Fibroblast of lung (primary cell): ENCODE measurements around the gene GTPBP3. TPM values are rescaled to one million over a fixed set of nuclear protein-coding genes. Genes with fewer than 3 reads are reported as not detected.

Experiments
- DNase-seq, 2 donors: peaks; one replicate each; pipeline versions ENCODE4 v3.0.0 to v3.0.0-alpha.2; 2010; ENCODE audit warnings: low read depth in 2 of 2
- H2AFZ ChIP-seq: 2 replicates; pipeline ENCODE4 v1.5.1; 2012; ENCODE audit warnings: low read length, control low read depth, inconsistent platforms
- H3K27ac ChIP-seq: 2 replicates; pipeline ENCODE4 v1.5.1; 2011; ENCODE audit warnings: low read length, control low read depth; ENCODE audit not compliant: insufficient read depth
- H3K27me3 ChIP-seq: 2 replicates; pipeline ENCODE4 v1.5.1; 2011; ENCODE audit warnings: mild to moderate bottlenecking, low read length; ENCODE audit not compliant: control insufficient read depth, insufficient read depth
- H3K36me3 ChIP-seq: 2 replicates; pipeline ENCODE4 v1.5.1; 2011; ENCODE audit warnings: low read length; ENCODE audit not compliant: control insufficient read depth, insufficient read depth
- H3K4me1 ChIP-seq: 2 replicates; pipeline ENCODE4 v1.5.1; 2011; ENCODE audit warnings: low read length; ENCODE audit not compliant: control insufficient read depth, insufficient read depth; ENCODE audit errors: extremely low read depth
- H3K4me2 ChIP-seq: 2 replicates; pipeline ENCODE4 v1.5.1; 2011; ENCODE audit warnings: low read length, control low read depth; ENCODE audit not compliant: insufficient read depth; ENCODE audit errors: extremely low read depth
- H3K4me3 ChIP-seq, 4 experiments: fragments of 200-600 bp in 1 of 4; sonication (generic) in 1 of 4; replicated peaks in 1 of 4; 2 replicates each; pipeline ENCODE4 v1.5.1; 2011 to 2016; ENCODE audit warnings: low read length in 4 of 4, low read depth in 3 of 4, mild to moderate bottlenecking in 3 of 4, control low read depth in 2 of 4, inconsistent platforms in 1 of 4, mixed read lengths in 1 of 4; ENCODE audit not compliant: insufficient read depth in 1 of 4; ENCODE audit errors: control extremely low read depth in 1 of 4
- H3K79me2 ChIP-seq: 2 replicates; pipeline ENCODE4 v1.5.1; 2012; ENCODE audit warnings: mild to moderate bottlenecking, low read length, inconsistent platforms; ENCODE audit not compliant: control insufficient read depth, insufficient read depth
- H3K9ac ChIP-seq: 2 replicates; pipeline ENCODE4 v1.5.1; 2011; ENCODE audit warnings: mild to moderate bottlenecking, low read length, control low read depth; ENCODE audit not compliant: insufficient read depth
- H3K9me3 ChIP-seq: 2 replicates; pipeline ENCODE4 v1.5.1; 2012; ENCODE audit warnings: low read depth, low read length; ENCODE audit not compliant: control insufficient read depth, insufficient read depth
- H4K20me1 ChIP-seq: 2 replicates; pipeline ENCODE4 v1.5.1; 2011; ENCODE audit warnings: low read length; ENCODE audit not compliant: control insufficient read depth, insufficient read depth; ENCODE audit errors: extremely low read depth
- CTCF ChIP-seq, 2 donors: IDR thresholded peaks in 1 of 2; conservative IDR thresholded peaks in 1 of 2; 1 replicate in 1 of 2; 2 replicates in 1 of 2; pipeline ENCODE4 v1.5.1; 2011 to 2012; ENCODE audit warnings: low read length in 2 of 2, control low read depth in 1 of 2, inconsistent platforms in 1 of 2, low read depth in 1 of 2, mild to moderate bottlenecking in 1 of 2
- EZH2 ChIP-seq: IDR thresholded peaks from 2 replicates; pipeline ENCODE4 v1.5.1; 2012; ENCODE audit warnings: low read length, control low read depth, mild to moderate bottlenecking; ENCODE audit errors: missing control alignments
- polyA plus RNA-seq, 2 donors: library from polyadenylated mRNA; depleted of rRNA in 1 of 2; stranded (reverse) in 1 of 2; unstranded in 1 of 2; fragments of >200 nt; gene quantifications; 2 replicates each; pipeline ENCODE4 v1.2.1, GENCODE V29; 2011 to 2012; ENCODE audit warnings: missing spikeins in 1 of 2
- total RNA-seq: library from RNA; depleted of rRNA; stranded (reverse); fragments of >200 nt; gene quantifications from 2 replicates; pipeline ENCODE4 v1.2.1, GENCODE V29; 2014

The GTPBP3 gene
- total and polyA plus RNA-seq, 2 donors (not counting 1 experiment from before 2014, with no cell fraction given) = 3.7 to 11.1 TPM

DNA sequence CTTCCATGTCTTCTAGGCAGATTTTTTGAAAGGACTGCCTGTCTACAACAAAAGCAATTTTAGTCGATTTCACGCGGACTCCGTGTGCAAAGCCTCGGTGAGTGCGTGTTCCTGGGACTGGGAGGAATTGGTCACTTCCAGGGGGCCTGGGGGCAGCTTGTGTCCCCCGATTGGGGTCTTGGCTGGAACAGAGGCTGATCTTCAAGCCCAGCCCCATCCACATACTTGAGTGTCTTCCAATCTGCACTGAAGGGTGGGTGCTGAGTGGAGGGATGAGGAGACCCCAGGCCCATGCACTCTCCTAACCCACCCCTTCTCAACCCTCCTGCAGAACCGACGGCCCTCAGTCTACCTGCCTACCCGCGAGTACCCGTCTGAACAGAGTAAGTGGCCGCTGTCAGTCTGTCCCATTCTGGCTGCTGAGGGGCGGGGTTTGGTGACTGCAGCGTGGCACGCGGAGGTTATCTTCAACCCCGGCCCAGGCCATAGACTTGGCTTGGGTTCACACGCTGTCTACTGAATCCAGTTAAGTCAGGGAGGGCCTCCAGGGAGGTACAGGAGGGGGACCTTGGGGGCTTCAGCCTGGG is 23.3 kb upstream of the GTPBP3 start:
- no peak overlapping the region for H3K27ac ChIP-seq
- H3K4me1 ChIP-seq = peaks cover 7% of the 10 kb centered on the region
- H2AFZ ChIP-seq = no peak overlapping the region
- DNase-seq = no peak
- H3K4me2 ChIP-seq = no peak overlapping the region
- no peak overlapping the region for H3K9ac ChIP-seq
- no peaks in the 10 kb centered on the region for H4K20me1 ChIP-seq
- no peaks in the 10 kb centered on the region for H3K9me3 ChIP-seq
- peaks cover 16% of the 10 kb centered on the region for H3K36me3 ChIP-seq
- no peak overlapping the region for H3K4me3 ChIP-seq
- H3K79me2 ChIP-seq = peaks cover 38% of the 10 kb centered on the region
- no peaks in the 10 kb centered on the region for H3K27me3 ChIP-seq
- TF ChIP-seq EZH2 (no peak), CTCF (conservative IDR thresholded peaks at IDR 0.05 in 1 of 2, IDR thresholded peaks at IDR 0.05 in 1 of 2; ENCODE audit: low read depth in 1 of 2, low read length in 2 of 2) (no peak)

- no peak for DNase-seq
- Histone ChIP-seq H3K36me3 (peaks cover 27% of the 10 kb centered on the region), H4K20me1 (no peaks in the 10 kb centered on the region), H3K4me1 (no peaks in the 10 kb centered on the region), H3K9me3 (no peaks in the 10 kb centered on the region), H3K27ac (no peak overlapping the region), H2AFZ (no peak overlapping the region), H3K27me3 (no peaks in the 10 kb centered on the region), H3K4me3 (no peak overlapping the region), H3K79me2 (no peaks in the 10 kb centered on the region), H3K9ac (no peak overlapping the region), H3K4me2 (no peak overlapping the region)
- no peak for TF ChIP-seq EZH2
- no peak for TF ChIP-seq CTCF (conservative IDR thresholded peaks at IDR 0.05 in 1 of 2, IDR thresholded peaks at IDR 0.05 in 1 of 2; ENCODE audit: low read depth in 1 of 2, low read length in 2 of 2)
Measured at GRCh38 chr19:17318966-17319365, 18.4 kb upstream of the GTPBP3 start.

DNA sequence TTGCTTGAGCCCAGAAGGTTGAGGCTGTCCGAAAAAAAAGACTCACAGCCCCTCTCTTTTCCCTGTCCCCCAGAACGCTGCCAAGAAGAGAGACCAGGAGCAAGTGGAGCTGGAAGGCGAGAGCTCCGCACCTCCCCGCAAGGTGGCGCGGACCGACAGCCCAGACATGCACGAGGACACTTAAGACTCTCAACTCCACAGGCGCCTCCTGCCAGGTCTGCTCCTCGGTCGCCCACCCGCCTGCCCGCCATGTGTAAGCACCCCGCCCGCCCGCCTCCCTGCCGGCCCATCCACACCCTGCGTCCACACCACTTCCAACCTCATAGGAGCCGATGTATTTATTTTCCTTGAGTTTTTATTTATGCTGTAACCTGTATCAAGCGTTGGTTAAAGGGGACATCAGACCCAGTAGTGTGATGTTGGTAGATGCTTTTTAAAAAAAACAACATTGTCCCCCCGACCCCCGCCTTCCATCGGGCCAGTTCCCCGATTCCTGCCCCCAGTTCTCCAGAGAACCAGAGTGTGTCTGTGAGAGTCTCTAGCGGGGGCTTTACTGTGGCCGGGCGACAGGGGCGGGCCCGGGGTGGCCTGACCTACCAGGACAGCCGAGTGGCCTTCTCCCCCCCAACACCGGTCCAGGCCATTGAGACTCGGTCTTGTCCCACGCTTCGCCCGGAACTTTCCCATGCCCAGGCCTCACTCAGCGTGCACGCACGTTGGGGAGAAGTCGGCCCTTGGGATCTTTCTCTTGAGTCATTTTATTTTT is 17.7 kb upstream of the GTPBP3 start:
- Histone ChIP-seq H3K9ac (no peak overlapping the region), H3K4me1 (no peaks in the 10 kb centered on the region), H3K79me2 (no peaks in the 10 kb centered on the region), H3K36me3 (peaks cover 23% of the 10 kb centered on the region), H3K27me3 (no peaks in the 10 kb centered on the region), H2AFZ (no peak overlapping the region), H3K27ac (no peak overlapping the region), H3K4me3 (no peak overlapping the region), H4K20me1 (no peaks in the 10 kb centered on the region), H3K4me2 (no peak overlapping the region), H3K9me3 (no peaks in the 10 kb centered on the region)
- no peak for DNase-seq
- no peak for TF ChIP-seq EZH2
- TF ChIP-seq CTCF (conservative IDR thresholded peaks at IDR 0.05 in 1 of 2, IDR thresholded peaks at IDR 0.05 in 1 of 2; ENCODE audit: low read depth in 1 of 2, low read length in 2 of 2) = no peak
